K562 (cell line): Measurements from ENCODE around the gene SEZ6. TPM values are rescaled to one million over a fixed set of nuclear protein-coding genes. Genes with fewer than 3 reads are reported as not detected.

Source experiments
- ATAC-seq: fragments of 200-7000 bp; cut with Tn5 transposase; 3 replicates; pipeline ENCODE4 v1.9.1; 2020; ENCODE audit warnings: moderate library complexity
- BruUV-seq: library from RNA; stranded (reverse); fragments of 400-500 nt; replicated peaks from 2 replicates; lab custom pipeline; 2021; lab: Mats Ljungman, UMichigan
- CTCF ChIA-PET: fragments of 300-600 bp; formaldehyde crosslinking; extraction: SDS; loops from one replicate; lab custom pipeline; 2021; ENCODE audit warnings: low intra/inter-chr PET ratio; lab: Yijun Ruan, JAX
- POLR2A ChIA-PET: fragments of 300-600, 350-650 bp; sonication (Branson Sonifier 250); formaldehyde crosslinking; extraction: SDS; loops from one replicate; lab custom pipeline; 2021; ENCODE audit warnings: antibody characterized with exemption, inconsistent platforms; lab: Yijun Ruan, JAX
- DNase-seq, 4 experiments: peaks; one replicate each; pipeline versions ENCODE4 v3.0.0 to v3.0.0-alpha.2; 2011 to 2018; ENCODE audit warnings: low spot score in 3 of 4, mixed read lengths in 3 of 4; ENCODE audit errors: extremely low read depth in 1 of 4
- FAIRE-seq: peaks from 2 replicates; lab custom pipeline; 2011; peaks lifted over from hg19 to GRCh38; lab: Jason Lieb, UNC
- H2AFZ ChIP-seq: 2 replicates; pipeline ENCODE4 v1.6.0; 2011; ENCODE audit warnings: low read depth, low read length, control low read depth, inconsistent platforms
- H3K27ac ChIP-seq: fragments of 200-600 bp; 3 replicates; pipeline ENCODE4 v1.8.0; 2011; ENCODE audit warnings: low read depth, mild to moderate bottlenecking, control low read depth, inconsistent platforms, low read length, moderate library complexity, mixed read lengths; ENCODE audit errors: extremely low read depth
- H3K27me3 ChIP-seq, 2 experiments: fragments of 300-600 bp in 1 of 2; 2 replicates in 1 of 2; 3 replicates in 1 of 2; pipeline versions ENCODE4 v1.6.0 to v1.8.0; 2011; ENCODE audit warnings: inconsistent platforms in 2 of 2, low read length in 2 of 2, mild to moderate bottlenecking in 1 of 2, mixed read lengths in 1 of 2, moderate library complexity in 1 of 2; ENCODE audit not compliant: control insufficient read depth in 2 of 2, insufficient read depth in 2 of 2
- H3K36me3 ChIP-seq: fragments of 300-600 bp; 3 replicates; pipeline ENCODE4 v1.8.0; 2011; ENCODE audit warnings: mild to moderate bottlenecking, low read length, inconsistent platforms; ENCODE audit not compliant: control insufficient read depth, insufficient read depth
- H3K4me1 ChIP-seq, 2 experiments: fragments of 200-600 bp in 1 of 2; replicated peaks in 1 of 2; 2 replicates in 1 of 2; 3 replicates in 1 of 2; pipeline versions ENCODE4 v1.5.1 to v1.8.0; 2011; ENCODE audit warnings: inconsistent platforms in 2 of 2, low read length in 2 of 2, mild to moderate bottlenecking in 1 of 2, mixed read lengths in 1 of 2, moderate library complexity in 1 of 2; ENCODE audit not compliant: control insufficient read depth in 2 of 2, insufficient read depth in 2 of 2
- H3K4me2 ChIP-seq: 2 replicates; pipeline ENCODE4 v1.6.1; 2011; ENCODE audit warnings: low read length, control low read depth, inconsistent platforms, mixed read lengths; ENCODE audit not compliant: insufficient read depth
- H3K4me3 ChIP-seq: fragments of 200-600 bp; sonication (generic), shearing (Covaris generic); 2 replicates; pipeline ENCODE4 v1.5.1; 2016; ENCODE audit warnings: control low read depth, inconsistent platforms
- H3K79me2 ChIP-seq: fragments of 200-600 bp; 3 replicates; pipeline ENCODE4 v1.8.0; 2011; ENCODE audit warnings: low read length, inconsistent platforms; ENCODE audit not compliant: control insufficient read depth, insufficient read depth
- H3K9ac ChIP-seq, 2 experiments: 2 replicates each; pipeline versions ENCODE4 v1.6.0 to v1.6.1; 2011; ENCODE audit warnings: low read depth in 2 of 2, low read length in 2 of 2, control low read depth in 1 of 2, inconsistent platforms in 1 of 2, mild to moderate bottlenecking in 1 of 2, mixed read lengths in 1 of 2; ENCODE audit not compliant: insufficient read depth in 1 of 2
- H3K9me1 ChIP-seq: one replicate; pipeline ENCODE4 v1.6.0; 2011; ENCODE audit warnings: inconsistent platforms, mild to moderate bottlenecking, low read length, moderate library complexity; ENCODE audit not compliant: control insufficient read depth, insufficient read depth
- H3K9me3 ChIP-seq: replicated peaks from 2 replicates; pipeline ENCODE4 v1.5.1; 2011; ENCODE audit warnings: low read depth, low read length, inconsistent platforms; ENCODE audit not compliant: control insufficient read depth, insufficient read depth
- H4K20me1 ChIP-seq: replicated peaks from 2 replicates; pipeline ENCODE4 v1.6.1; 2011; ENCODE audit warnings: low read length, inconsistent platforms, mixed read lengths; ENCODE audit not compliant: control insufficient read depth, insufficient read depth
- ARID1B ChIP-seq: fragments of 450-650 bp; IDR thresholded peaks from 2 replicates; pipeline ENCODE4 v1.6.1; 2016; ENCODE audit warnings: antibody characterized with exemption, mild to moderate bottlenecking, inconsistent platforms
- ESRRA ChIP-seq: fragments of 450-650 bp; IDR thresholded peaks from 2 replicates; pipeline ENCODE4 v1.6.1; 2014; ENCODE audit warnings: low read depth, mild to moderate bottlenecking, moderate library complexity, borderline replicate concordance
- GABPA ChIP-seq: fragments of 200-800 bp; sonication (Bioruptor generic); conservative IDR thresholded peaks from 2 replicates; pipeline ENCODE4 v1.6.1; 2016; ENCODE audit warnings: low read depth, missing genetic modification characterization, missing compliant biosample characterization
- MXI1 ChIP-seq: IDR thresholded peaks from 2 replicates; pipeline ENCODE4 v1.6.1; 2011; ENCODE audit warnings: low read depth, mild to moderate bottlenecking, improper control_type of control experiment, low read length
- RFX1 ChIP-seq: fragments of 450-650 bp; IDR thresholded peaks from 2 replicates; pipeline ENCODE4 v1.6.1; 2016; ENCODE audit warnings: mild to moderate bottlenecking, moderate library complexity
- SNRNP70 ChIP-seq: fragments of 200-400 bp; formaldehyde crosslinking; optimal IDR thresholded peaks from 2 replicates; pipeline ENCODE3; 2017; ENCODE audit warnings: low read depth, low read length
- TARDBP ChIP-seq: fragments of 450-650 bp; IDR thresholded peaks from 2 replicates; pipeline ENCODE4 v1.6.1; 2016
- WGBS: fragments of 100-300 bp; shearing (Covaris generic); methylation state at CpG from one replicate; pipeline ENCODE4 v1.1.6; 2016; ENCODE audit warnings: low coverage, mixed read lengths; ENCODE audit not compliant: insufficient coverage; ENCODE audit errors: missing lambda C conversion rate; 5-methylcytosine and 5-hydroxymethylcytosine counted together
- in situ Hi-C: fragments of 300-500 bp; cut with MboI; formaldehyde crosslinking; loops from 4 replicates; pipeline ENCODE4 v1.15.0; 2018; ENCODE audit warnings: inconsistent platforms, mixed read lengths
- intact Hi-C: fragments of 100-400 bp; cut with micrococcal nuclease; formaldehyde crosslinking; loops from 2 replicates; pipeline ENCODE4 v1.14.2; 2022
- polyA plus RNA-seq, 8 experiments: library from polyadenylated mRNA; depleted of rRNA in 4 of 8; stranded (reverse) in 5 of 8; unstranded in 3 of 8; fragments of >200 nt; fragmentation: Nextera tagmentation in 2 of 8; fragmentation: Illumina TruSeq in 1 of 8; extraction: Ambion mirVana in 2 of 8; extraction: Trizol in 1 of 8; gene quantifications; 2 replicates each; pipeline versions ENCODE4 v1.2.1 to v1.2.3, GENCODE V29; 2011 to 2014; ENCODE audit warnings: inconsistent platforms in 1 of 8, missing spikeins in 1 of 8
- total RNA-seq, 7 experiments: library from RNA; depleted of rRNA in 6 of 7; stranded (reverse); fragments of >200 nt in 6 of 7; fragmentation: Illumina TruSeq in 2 of 7; extraction: Trizol in 2 of 7; gene quantifications; 2 replicates each; pipeline versions ENCODE4 v1.2.1 to v1.2.3, GENCODE V29; 2011 to 2021; ENCODE audit warnings: low replicate concordance in 1 of 7
- TF ChIP-seq, protein P1 (sequence below): sonication (generic); formaldehyde crosslinking; IDR thresholded peaks from 2 replicates; pipeline ENCODE4 v1.8.1; 2023; ENCODE audit warnings: mild to moderate bottlenecking, missing genetic modification reagents
- TF ChIP-seq, protein P2 (sequence below): sonication (generic); formaldehyde crosslinking; IDR thresholded peaks from 2 replicates; pipeline ENCODE4 v1.8.1; 2023; ENCODE audit warnings: mild to moderate bottlenecking, missing genetic modification reagents
- TF ChIP-seq, protein P3 (sequence below): fragments of 450-650 bp; IDR thresholded peaks from 2 replicates; pipeline ENCODE4 v1.6.1; 2016; ENCODE audit warnings: borderline replicate concordance
- TF ChIP-seq, protein P4 (sequence below): fragments of 250-450 bp; sonication (Bioruptor Pico); IDR thresholded peaks from 2 replicates; pipeline ENCODE4 v1.5.0; 2022; ENCODE audit warnings: mild to moderate bottlenecking

SEZ6 gene
- total and polyA plus RNA-seq, 9 of the 15 experiments (the other 6 are each of a cell fraction or from before 2014, with no cell fraction given), result not detected

DNA sequence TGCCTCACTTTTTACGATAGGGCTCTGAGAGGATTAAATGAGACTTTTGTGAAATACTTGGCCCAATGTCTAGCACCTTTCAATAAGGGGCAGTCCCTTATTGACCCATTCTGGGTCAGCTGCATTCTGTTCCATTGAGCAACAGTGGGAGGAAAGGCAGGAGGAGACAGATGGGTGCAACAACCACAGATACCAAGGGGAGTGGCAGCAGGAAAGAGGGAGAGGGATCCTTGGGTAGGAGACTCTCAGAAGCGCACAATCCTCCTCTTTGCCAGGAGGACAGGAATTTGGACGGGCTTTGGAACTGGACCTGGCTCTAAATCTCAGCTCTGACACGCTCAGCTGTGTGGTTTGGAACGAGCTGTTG is 40.6 kb upstream of the SEZ6 start:
- no peak overlapping the region for H2AFZ ChIP-seq
- no peak overlapping the region for H3K4me2 ChIP-seq
- H3K9ac ChIP-seq, result no peak overlapping the region
- 0% methylated on average over 5 of the region's 5 CpGs for WGBS
- ChIA-PET CTCF (no interaction called here), POLR2A (interaction anchor here (0.6 kb wide), 1 partner anchor 9 kb away, joined by 3 read pairs; no protein-coding TSS in a partner anchor)
- FAIRE-seq, result no peak
- no peak for DNase-seq
- no peak overlapping the region for H3K27ac ChIP-seq
- H3K9me1 ChIP-seq, result no peaks in the 10 kb centered on the region
- no TSS peak for BruUV-seq
- in situ Hi-C loops, result no loop called here
- no peaks in the 10 kb centered on the region for H3K36me3 ChIP-seq
- H3K4me1 ChIP-seq, result peaks cover 0 to 6% of the 10 kb centered on the region in 2 experiments; a peak in 2 of 5 replicates
- no peak for ATAC-seq
- no peaks in the 10 kb centered on the region for H3K79me2 ChIP-seq
- no peak overlapping the region for H3K4me3 ChIP-seq
- H3K27me3 ChIP-seq, result peaks cover 39 to 51% of the 10 kb centered on the region in 2 experiments
- intact Hi-C loops, result no loop called here
- peaks cover 4% of the 10 kb centered on the region; the same call in 1 of the 2 replicates for H4K20me1 ChIP-seq
- no peaks in the 10 kb centered on the region for H3K9me3 ChIP-seq
- TF ChIP-seq RFX1 (no peak), ESRRA (no peak), SNRNP70 (no peak), ARID1B (no peak), GABPA (tag) (no peak), TARDBP (no peak), MXI1 (no peak)
- TF ChIP-seq, protein P1, sequence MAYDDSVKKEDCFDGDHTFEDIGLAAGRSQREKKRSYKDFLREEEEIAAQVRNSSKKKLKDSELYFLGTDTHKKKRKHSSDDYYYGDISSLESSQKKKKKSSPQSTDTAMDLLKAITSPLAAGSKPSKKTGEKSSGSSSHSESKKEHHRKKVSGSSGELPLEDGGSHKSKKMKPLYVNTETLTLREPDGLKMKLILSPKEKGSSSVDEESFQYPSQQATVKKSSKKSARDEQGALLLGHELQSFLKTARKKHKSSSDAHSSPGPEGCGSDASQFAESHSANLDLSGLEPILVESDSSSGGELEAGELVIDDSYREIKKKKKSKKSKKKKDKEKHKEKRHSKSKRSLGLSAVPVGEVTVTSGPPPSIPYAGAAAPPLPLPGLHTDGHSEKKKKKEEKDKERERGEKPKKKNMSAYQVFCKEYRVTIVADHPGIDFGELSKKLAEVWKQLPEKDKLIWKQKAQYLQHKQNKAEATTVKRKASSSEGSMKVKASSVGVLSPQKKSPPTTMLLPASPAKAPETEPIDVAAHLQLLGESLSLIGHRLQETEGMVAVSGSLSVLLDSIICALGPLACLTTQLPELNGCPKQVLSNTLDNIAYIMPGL, result no peak
- TF ChIP-seq, protein P2, sequence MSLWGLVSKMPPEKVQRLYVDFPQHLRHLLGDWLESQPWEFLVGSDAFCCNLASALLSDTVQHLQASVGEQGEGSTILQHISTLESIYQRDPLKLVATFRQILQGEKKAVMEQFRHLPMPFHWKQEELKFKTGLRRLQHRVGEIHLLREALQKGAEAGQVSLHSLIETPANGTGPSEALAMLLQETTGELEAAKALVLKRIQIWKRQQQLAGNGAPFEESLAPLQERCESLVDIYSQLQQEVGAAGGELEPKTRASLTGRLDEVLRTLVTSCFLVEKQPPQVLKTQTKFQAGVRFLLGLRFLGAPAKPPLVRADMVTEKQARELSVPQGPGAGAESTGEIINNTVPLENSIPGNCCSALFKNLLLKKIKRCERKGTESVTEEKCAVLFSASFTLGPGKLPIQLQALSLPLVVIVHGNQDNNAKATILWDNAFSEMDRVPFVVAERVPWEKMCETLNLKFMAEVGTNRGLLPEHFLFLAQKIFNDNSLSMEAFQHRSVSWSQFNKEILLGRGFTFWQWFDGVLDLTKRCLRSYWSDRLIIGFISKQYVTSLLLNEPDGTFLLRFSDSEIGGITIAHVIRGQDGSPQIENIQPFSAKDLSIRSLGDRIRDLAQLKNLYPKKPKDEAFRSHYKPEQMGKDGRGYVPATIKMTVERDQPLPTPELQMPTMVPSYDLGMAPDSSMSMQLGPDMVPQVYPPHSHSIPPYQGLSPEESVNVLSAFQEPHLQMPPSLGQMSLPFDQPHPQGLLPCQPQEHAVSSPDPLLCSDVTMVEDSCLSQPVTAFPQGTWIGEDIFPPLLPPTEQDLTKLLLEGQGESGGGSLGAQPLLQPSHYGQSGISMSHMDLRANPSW (CRISPR knock-in tag), result no peak
- TF ChIP-seq, protein P3, sequence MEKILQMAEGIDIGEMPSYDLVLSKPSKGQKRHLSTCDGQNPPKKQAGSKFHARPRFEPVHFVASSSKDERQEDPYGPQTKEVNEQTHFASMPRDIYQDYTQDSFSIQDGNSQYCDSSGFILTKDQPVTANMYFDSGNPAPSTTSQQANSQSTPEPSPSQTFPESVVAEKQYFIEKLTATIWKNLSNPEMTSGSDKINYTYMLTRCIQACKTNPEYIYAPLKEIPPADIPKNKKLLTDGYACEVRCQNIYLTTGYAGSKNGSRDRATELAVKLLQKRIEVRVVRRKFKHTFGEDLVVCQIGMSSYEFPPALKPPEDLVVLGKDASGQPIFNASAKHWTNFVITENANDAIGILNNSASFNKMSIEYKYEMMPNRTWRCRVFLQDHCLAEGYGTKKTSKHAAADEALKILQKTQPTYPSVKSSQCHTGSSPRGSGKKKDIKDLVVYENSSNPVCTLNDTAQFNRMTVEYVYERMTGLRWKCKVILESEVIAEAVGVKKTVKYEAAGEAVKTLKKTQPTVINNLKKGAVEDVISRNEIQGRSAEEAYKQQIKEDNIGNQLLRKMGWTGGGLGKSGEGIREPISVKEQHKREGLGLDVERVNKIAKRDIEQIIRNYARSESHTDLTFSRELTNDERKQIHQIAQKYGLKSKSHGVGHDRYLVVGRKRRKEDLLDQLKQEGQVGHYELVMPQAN, result no peak
- TF ChIP-seq, protein P4, sequence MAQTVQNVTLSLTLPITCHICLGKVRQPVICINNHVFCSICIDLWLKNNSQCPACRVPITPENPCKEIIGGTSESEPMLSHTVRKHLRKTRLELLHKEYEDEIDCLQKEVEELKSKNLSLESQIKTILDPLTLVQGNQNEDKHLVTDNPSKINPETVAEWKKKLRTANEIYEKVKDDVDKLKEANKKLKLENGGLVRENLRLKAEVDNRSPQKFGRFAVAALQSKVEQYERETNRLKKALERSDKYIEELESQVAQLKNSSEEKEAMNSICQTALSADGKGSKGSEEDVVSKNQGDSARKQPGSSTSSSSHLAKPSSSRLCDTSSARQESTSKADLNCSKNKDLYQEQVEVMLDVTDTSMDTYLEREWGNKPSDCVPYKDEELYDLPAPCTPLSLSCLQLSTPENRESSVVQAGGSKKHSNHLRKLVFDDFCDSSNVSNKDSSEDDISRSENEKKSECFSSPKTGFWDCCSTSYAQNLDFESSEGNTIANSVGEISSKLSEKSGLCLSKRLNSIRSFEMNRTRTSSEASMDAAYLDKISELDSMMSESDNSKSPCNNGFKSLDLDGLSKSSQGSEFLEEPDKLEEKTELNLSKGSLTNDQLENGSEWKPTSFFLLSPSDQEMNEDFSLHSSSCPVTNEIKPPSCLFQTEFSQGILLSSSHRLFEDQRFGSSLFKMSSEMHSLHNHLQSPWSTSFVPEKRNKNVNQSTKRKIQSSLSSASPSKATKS, result no peak
